ENCODE measurements around the gene PCDHGB4. TPM values are rescaled to one million over a fixed set of nuclear protein-coding genes. Genes with fewer than 3 reads are reported as not detected.
"Not testable (repeated sequence)": the region's sequence is repeated elsewhere in the genome, so short reads cannot be mapped to it uniquely, and the experiment has no call there.

Gene PCDHGB4
- total RNA-seq, 1 donor from 2014 or later, result 13.0 TPM

DNA sequence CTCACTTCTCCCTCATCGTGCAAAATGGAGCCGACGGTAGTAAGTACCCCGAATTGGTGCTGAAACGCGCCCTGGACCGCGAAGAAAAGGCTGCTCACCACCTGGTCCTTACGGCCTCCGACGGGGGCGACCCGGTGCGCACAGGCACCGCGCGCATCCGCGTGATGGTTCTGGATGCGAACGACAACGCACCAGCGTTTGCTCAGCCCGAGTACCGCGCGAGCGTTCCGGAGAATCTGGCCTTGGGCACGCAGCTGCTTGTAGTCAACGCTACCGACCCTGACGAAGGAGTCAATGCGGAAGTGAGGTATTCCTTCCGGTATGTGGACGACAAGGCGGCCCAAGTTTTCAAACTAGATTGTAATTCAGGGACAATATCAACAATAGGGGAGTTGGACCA lies 43.8 kb downstream of the PCDHGB4 start:
- Mint-ChIP-seq H3K27ac (no peak overlapping the region), H3K4me3 (no peak overlapping the region), H3K27me3 (no peaks in the 10 kb centered on the region), H3K4me1 (ENCODE audit: unreplicated experiment) (no peaks in the 10 kb centered on the region), H3K9me3 (peaks cover 19% of the 10 kb centered on the region), H3K36me3 (peaks cover 40% of the 10 kb centered on the region)
- TF ChIP-seq, protein P1, sequence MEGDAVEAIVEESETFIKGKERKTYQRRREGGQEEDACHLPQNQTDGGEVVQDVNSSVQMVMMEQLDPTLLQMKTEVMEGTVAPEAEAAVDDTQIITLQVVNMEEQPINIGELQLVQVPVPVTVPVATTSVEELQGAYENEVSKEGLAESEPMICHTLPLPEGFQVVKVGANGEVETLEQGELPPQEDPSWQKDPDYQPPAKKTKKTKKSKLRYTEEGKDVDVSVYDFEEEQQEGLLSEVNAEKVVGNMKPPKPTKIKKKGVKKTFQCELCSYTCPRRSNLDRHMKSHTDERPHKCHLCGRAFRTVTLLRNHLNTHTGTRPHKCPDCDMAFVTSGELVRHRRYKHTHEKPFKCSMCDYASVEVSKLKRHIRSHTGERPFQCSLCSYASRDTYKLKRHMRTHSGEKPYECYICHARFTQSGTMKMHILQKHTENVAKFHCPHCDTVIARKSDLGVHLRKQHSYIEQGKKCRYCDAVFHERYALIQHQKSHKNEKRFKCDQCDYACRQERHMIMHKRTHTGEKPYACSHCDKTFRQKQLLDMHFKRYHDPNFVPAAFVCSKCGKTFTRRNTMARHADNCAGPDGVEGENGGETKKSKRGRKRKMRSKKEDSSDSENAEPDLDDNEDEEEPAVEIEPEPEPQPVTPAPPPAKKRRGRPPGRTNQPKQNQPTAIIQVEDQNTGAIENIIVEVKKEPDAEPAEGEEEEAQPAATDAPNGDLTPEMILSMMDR (conservative IDR thresholded peaks at IDR 0.05), result no peak
- no peak for DNase-seq (ENCODE audit: extremely low spot score, unreplicated experiment)

DNA sequence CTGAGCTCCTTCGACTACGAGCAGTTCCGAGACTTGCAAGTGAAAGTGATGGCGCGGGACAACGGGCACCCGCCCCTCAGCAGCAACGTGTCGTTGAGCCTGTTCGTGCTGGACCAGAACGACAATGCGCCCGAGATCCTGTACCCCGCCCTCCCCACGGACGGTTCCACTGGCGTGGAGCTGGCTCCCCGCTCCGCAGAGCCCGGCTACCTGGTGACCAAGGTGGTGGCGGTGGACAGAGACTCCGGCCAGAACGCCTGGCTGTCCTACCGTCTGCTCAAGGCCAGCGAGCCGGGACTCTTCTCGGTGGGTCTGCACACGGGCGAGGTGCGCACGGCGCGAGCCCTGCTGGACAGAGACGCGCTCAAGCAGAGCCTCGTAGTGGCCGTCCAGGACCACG lies 44.8 kb downstream of the PCDHGB4 start:
- H3K4me1 Mint-ChIP-seq (ENCODE audit: unreplicated experiment); H3K4me3 Mint-ChIP-seq; DNase-seq (ENCODE audit: extremely low spot score, unreplicated experiment); H3K27me3 Mint-ChIP-seq; H3K27ac Mint-ChIP-seq: not testable (repeated sequence)
- Mint-ChIP-seq H3K36me3 (peaks cover 43% of the 10 kb centered on the region), H3K9me3 (peaks cover 14% of the 10 kb centered on the region)

DNA sequence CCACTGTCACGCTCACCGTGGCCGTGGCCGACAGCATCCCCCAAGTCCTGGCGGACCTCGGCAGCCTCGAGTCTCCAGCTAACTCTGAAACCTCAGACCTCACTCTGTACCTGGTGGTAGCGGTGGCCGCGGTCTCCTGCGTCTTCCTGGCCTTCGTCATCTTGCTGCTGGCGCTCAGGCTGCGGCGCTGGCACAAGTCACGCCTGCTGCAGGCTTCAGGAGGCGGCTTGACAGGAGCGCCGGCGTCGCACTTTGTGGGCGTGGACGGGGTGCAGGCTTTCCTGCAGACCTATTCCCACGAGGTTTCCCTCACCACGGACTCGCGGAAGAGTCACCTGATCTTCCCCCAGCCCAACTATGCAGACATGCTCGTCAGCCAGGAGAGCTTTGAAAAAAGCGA lies 45.2 kb downstream of the PCDHGB4 start:
- H3K4me3 Mint-ChIP-seq, result not testable (repeated sequence)
- peaks cover 14% of the 10 kb centered on the region for H3K9me3 Mint-ChIP-seq

DNA sequence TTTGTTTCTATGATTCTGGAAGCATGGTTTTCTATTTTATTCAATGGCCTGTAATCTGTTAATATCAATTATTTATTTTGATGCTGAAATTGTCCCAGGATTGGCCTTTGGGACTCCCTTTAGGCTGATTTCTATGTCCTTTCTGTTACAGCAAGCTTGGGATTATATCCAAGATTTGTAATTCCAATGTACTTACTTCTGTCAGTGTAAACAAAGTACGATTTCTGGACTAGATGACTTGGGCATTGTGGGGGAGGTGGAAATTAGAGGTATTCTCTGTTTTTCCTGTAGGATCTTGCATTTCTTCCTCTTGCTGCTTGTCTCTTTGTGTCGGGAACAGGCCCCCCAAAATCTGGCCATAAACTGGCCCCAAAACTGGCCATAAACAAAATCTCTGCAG lies 46.5 kb downstream of the PCDHGB4 start:
- peaks cover 10% of the 10 kb centered on the region for H3K9me3 Mint-ChIP-seq
- no peak overlapping the region for H3K4me3 Mint-ChIP-seq
- no peak overlapping the region for H3K27ac Mint-ChIP-seq

More for the DNA sequence above, 45.2 kb downstream of the PCDHGB4 start:
- H3K36me3 Mint-ChIP-seq, result peaks cover 43% of the 10 kb centered on the region
- DNase-seq (ENCODE audit: extremely low spot score, unreplicated experiment); H3K27me3 Mint-ChIP-seq; H3K27ac Mint-ChIP-seq; H3K4me1 Mint-ChIP-seq (ENCODE audit: unreplicated experiment): not testable (repeated sequence)

DNA sequence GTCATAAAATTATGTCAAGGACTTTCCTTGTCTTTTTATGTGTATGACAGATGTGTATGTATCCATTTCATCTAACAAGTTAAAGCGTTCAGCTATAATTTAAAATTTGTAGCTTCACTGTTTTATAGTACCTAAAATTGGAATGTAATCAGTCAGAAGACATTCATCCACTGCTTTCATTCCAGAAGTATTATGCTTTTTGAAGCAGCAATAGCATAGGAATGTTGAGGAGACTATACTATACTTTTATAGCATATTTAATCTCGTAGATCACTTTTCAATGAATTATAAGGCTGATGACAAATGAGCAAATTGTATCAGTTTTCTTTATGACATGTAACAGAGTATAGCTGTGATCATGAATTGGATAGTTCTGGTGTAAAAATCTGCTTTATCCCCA lies 49.7 kb downstream of the PCDHGB4 start:
- H3K4me1 Mint-ChIP-seq (ENCODE audit: unreplicated experiment), result no peaks in the 10 kb centered on the region
- H3K27ac Mint-ChIP-seq, result no peak overlapping the region
- H3K9me3 Mint-ChIP-seq, result peaks cover 13% of the 10 kb centered on the region
- no peaks in the 10 kb centered on the region for H3K27me3 Mint-ChIP-seq
- DNase-seq (ENCODE audit: extremely low spot score, unreplicated experiment), result no peak
- H3K4me3 Mint-ChIP-seq, result no peak overlapping the region
- H3K36me3 Mint-ChIP-seq, result peaks cover 34% of the 10 kb centered on the region
- TF ChIP-seq, protein P1 (conservative IDR thresholded peaks at IDR 0.05), result no peak

More for the DNA sequence above, 46.5 kb downstream of the PCDHGB4 start:
- H3K4me1 Mint-ChIP-seq (ENCODE audit: unreplicated experiment), result no peaks in the 10 kb centered on the region
- no peaks in the 10 kb centered on the region for H3K27me3 Mint-ChIP-seq
- no peak for DNase-seq (ENCODE audit: extremely low spot score, unreplicated experiment)
- H3K36me3 Mint-ChIP-seq, result peaks cover 37% of the 10 kb centered on the region
- TF ChIP-seq, protein P1 (conservative IDR thresholded peaks at IDR 0.05), result no peak

DNA sequence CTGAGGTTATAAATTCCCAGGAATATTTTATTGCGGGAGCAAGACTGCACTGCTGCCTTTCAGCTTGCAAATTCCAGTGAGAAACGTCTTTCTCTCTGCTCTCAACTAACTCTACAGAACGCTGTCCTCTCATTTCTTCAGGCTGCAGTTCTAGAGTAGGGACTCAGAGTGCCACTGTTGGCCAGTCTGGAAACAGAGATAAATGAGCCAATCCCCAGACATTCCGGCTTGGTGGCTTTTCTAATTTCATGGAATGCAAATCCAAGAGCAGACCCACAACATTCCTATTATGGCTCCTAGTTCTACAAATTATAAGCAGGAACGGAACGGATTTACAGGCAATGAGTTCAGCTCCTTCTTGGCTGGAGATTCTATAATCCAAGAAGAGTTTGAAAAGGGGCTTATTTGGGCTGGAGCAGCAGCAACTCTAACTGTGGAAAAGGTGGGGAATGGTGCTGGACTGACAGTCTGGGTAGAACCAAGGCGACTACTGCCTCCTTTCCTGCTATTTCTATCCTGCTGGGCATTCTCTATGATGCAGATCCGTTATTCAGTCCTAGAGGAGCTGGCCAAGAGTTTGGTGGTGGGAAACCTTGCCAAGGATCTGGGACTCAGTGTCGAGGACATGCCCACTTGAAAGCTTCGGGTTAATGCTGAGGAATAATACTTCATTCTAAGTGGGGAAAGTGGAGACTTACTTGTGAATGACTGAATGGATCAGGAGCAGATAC lies 52.1 kb downstream of the PCDHGB4 start:
- Mint-ChIP-seq H3K27ac (no peak overlapping the region), H3K27me3 (no peaks in the 10 kb centered on the region), H3K9me3 (peaks cover 12% of the 10 kb centered on the region), H3K4me3 (no peak overlapping the region), H3K36me3 (peaks cover 31% of the 10 kb centered on the region), H3K4me1 (ENCODE audit: unreplicated experiment) (no peaks in the 10 kb centered on the region)
- TF ChIP-seq, protein P1 (conservative IDR thresholded peaks at IDR 0.05), result no peak
- no peak for DNase-seq (ENCODE audit: extremely low spot score, unreplicated experiment)

Other genes with a start within 250 kb of the PCDHGB4 start
- gene PCDHB6, start 237.6 kb upstream of the PCDHGB4 start, total RNA-seq (ENCODE audit: low replicate concordance), result 0.80 and 0.95 TPM in 2 replicates
- 0.29 and 0.63 TPM in 2 replicates for gene PCDHB7, start 215.1 kb upstream of the PCDHGB4 start, total RNA-seq (ENCODE audit: low replicate concordance)
- 0.99 and 3.9 TPM in 2 replicates for gene PCDHB8, start 209.9 kb upstream of the PCDHGB4 start, total RNA-seq (ENCODE audit: low replicate concordance)
- 3.1 and 6.9 TPM in 2 replicates for gene PCDHB16, start 205.3 kb upstream of the PCDHGB4 start, total RNA-seq (ENCODE audit: low replicate concordance)
- gene PCDHB9, start 200.5 kb upstream of the PCDHGB4 start, total RNA-seq (ENCODE audit: low replicate concordance), result 2.2 and 2.8 TPM in 2 replicates
- 2.1 and 3.2 TPM in 2 replicates for gene PCDHB10, start 195.3 kb upstream of the PCDHGB4 start, total RNA-seq (ENCODE audit: low replicate concordance)
- gene PCDHB11, start 188.1 kb upstream of the PCDHGB4 start, total RNA-seq (ENCODE audit: low replicate concordance), result 2.0 and 3.3 TPM in 2 replicates
- gene PCDHB12, start 179.0 kb upstream of the PCDHGB4 start, total RNA-seq (ENCODE audit: low replicate concordance), result 1.4 and 2.3 TPM in 2 replicates
- 2.3 and 4.7 TPM in 2 replicates for gene PCDHB13, start 173.8 kb upstream of the PCDHGB4 start, total RNA-seq (ENCODE audit: low replicate concordance)
- gene PCDHB14, start 164.4 kb upstream of the PCDHGB4 start, total RNA-seq (ENCODE audit: low replicate concordance), result 3.1 and 3.7 TPM in 2 replicates
- 3.3 and 3.8 TPM in 2 replicates for gene PCDHB15, start 142.3 kb upstream of the PCDHGB4 start, total RNA-seq (ENCODE audit: low replicate concordance)
- 0.45 and 0.92 TPM in 2 replicates for gene SLC25A2, start 83.6 kb upstream of the PCDHGB4 start, total RNA-seq (ENCODE audit: low replicate concordance)
- gene TAF7, start 66.9 kb upstream of the PCDHGB4 start, total RNA-seq (ENCODE audit: low replicate concordance), result 87.0 and 92.0 TPM in 2 replicates
- 0.31 and 0.74 TPM in 2 replicates for gene PCDHGA1, start 57.2 kb upstream of the PCDHGB4 start, total RNA-seq (ENCODE audit: low replicate concordance)
- gene PCDHGA2, start 48.9 kb upstream of the PCDHGB4 start, total RNA-seq (ENCODE audit: low replicate concordance), result 0.17 and 0.69 TPM in 2 replicates
- gene PCDHGA3, start 43.9 kb upstream of the PCDHGB4 start, total RNA-seq (ENCODE audit: low replicate concordance), result 0.27 and 2.3 TPM in 2 replicates
- 1.1 and 1.8 TPM in 2 replicates for gene PCDHGB1, start 37.6 kb upstream of the PCDHGB4 start, total RNA-seq (ENCODE audit: low replicate concordance)
- gene PCDHGA4, start 32.7 kb upstream of the PCDHGB4 start, total RNA-seq (ENCODE audit: low replicate concordance), result 0.75 and 1.5 TPM in 2 replicates
- gene PCDHGB2, start 27.7 kb upstream of the PCDHGB4 start, total RNA-seq (ENCODE audit: low replicate concordance), result 0.94 and 0.95 TPM in 2 replicates
- gene PCDHGA5, start 23.5 kb upstream of the PCDHGB4 start, total RNA-seq (ENCODE audit: low replicate concordance), result 0.39 and 0.88 TPM in 2 replicates
- 0.39 and 1.2 TPM in 2 replicates for gene PCDHGB3, start 17.5 kb upstream of the PCDHGB4 start, total RNA-seq (ENCODE audit: low replicate concordance)
- 0.41 and 0.86 TPM in 2 replicates for gene PCDHGA6, start 13.8 kb upstream of the PCDHGB4 start, total RNA-seq (ENCODE audit: low replicate concordance)
- gene PCDHGA7, start 5.0 kb upstream of the PCDHGB4 start, total RNA-seq (ENCODE audit: low replicate concordance), result 0.31 and 0.40 TPM in 2 replicates
- gene PCDHGA8, start 4.9 kb downstream of the PCDHGB4 start, total RNA-seq (ENCODE audit: low replicate concordance), result 1.3 and 2.1 TPM in 2 replicates
- gene PCDHGB5, start 10.2 kb downstream of the PCDHGB4 start, total RNA-seq (ENCODE audit: low replicate concordance), result 2.6 and 8.1 TPM in 2 replicates
- gene PCDHGA9, start 15.1 kb downstream of the PCDHGB4 start, total RNA-seq (ENCODE audit: low replicate concordance), result 0.97 and 2.2 TPM in 2 replicates
- 4.9 and 39.4 TPM in 2 replicates for gene PCDHGB6, start 20.3 kb downstream of the PCDHGB4 start, total RNA-seq (ENCODE audit: low replicate concordance)
- 9.8 and 18.5 TPM in 2 replicates for gene PCDHGA10, start 25.3 kb downstream of the PCDHGB4 start, total RNA-seq (ENCODE audit: low replicate concordance)
- 4.4 and 8.5 TPM in 2 replicates for gene PCDHGB7, start 30.0 kb downstream of the PCDHGB4 start, total RNA-seq (ENCODE audit: low replicate concordance)
- 2.6 TPM in 2 replicates for gene PCDHGA11, start 33.4 kb downstream of the PCDHGB4 start, total RNA-seq (ENCODE audit: low replicate concordance)
- 1.2 and 1.7 TPM in 2 replicates for gene PCDHGA12, start 42.8 kb downstream of the PCDHGB4 start, total RNA-seq (ENCODE audit: low replicate concordance)
- gene PCDHGC3, start 88.3 kb downstream of the PCDHGB4 start, total RNA-seq (ENCODE audit: low replicate concordance), result 11.0 and 60.3 TPM in 2 replicates
- gene PCDHGC4, start 97.3 kb downstream of the PCDHGB4 start, total RNA-seq (ENCODE audit: low replicate concordance), result 0.38 and 4.0 TPM in 2 replicates
- 0.45 and 1.9 TPM in 2 replicates for gene PCDHGC5, start 101.4 kb downstream of the PCDHGB4 start, total RNA-seq (ENCODE audit: low replicate concordance)
- gene DIAPH1, start 231.3 kb downstream of the PCDHGB4 start, total RNA-seq (ENCODE audit: low replicate concordance), result 79.6 and 103 TPM in 2 replicates
- gene HDAC3, start 249.2 kb downstream of the PCDHGB4 start, total RNA-seq (ENCODE audit: low replicate concordance), result 65.8 and 87.8 TPM in 2 replicates
- 6.9 and 8.1 TPM in 2 replicates for gene RELL2, start 249.3 kb downstream of the PCDHGB4 start, total RNA-seq (ENCODE audit: low replicate concordance)